LNCAP (cell line): ENCODE data around the gene ETV3.

ENCODE experiments used
- TF ChIP-seq, protein P1 (sequence below): fragments of 450-650 bp; IDR thresholded peaks from 2 replicates; pipeline ENCODE4 v1.5.1; 2017; ENCODE audit warnings: mild to moderate bottlenecking

The ETV3 gene

DNA sequence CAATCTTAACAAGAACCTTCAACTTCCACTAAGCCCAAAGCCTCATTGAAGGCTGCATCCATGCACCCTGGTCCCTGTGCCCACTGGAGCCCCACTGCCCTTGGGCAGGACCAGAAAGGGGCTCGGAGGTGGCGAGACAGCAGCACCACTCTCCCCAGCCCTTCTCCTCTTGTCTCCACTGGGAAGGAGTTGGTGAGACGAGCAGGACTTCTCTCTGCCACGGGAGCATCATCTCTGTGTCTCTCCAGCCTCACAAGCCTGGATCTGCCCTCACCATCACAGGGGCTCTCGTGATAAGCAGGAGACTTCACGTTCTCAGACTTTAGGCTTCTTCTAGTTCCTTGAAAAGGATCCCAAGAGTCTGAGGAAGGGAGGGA, 31.4 kb downstream of the ETV3 start:
- TF ChIP-seq, protein P1, sequence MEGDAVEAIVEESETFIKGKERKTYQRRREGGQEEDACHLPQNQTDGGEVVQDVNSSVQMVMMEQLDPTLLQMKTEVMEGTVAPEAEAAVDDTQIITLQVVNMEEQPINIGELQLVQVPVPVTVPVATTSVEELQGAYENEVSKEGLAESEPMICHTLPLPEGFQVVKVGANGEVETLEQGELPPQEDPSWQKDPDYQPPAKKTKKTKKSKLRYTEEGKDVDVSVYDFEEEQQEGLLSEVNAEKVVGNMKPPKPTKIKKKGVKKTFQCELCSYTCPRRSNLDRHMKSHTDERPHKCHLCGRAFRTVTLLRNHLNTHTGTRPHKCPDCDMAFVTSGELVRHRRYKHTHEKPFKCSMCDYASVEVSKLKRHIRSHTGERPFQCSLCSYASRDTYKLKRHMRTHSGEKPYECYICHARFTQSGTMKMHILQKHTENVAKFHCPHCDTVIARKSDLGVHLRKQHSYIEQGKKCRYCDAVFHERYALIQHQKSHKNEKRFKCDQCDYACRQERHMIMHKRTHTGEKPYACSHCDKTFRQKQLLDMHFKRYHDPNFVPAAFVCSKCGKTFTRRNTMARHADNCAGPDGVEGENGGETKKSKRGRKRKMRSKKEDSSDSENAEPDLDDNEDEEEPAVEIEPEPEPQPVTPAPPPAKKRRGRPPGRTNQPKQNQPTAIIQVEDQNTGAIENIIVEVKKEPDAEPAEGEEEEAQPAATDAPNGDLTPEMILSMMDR, result no peak

- TF ChIP-seq, protein P1, result no peak
Measured at GRCh38 chr1:157105988-157106812, 32.0 kb downstream of the ETV3 start.

DNA sequence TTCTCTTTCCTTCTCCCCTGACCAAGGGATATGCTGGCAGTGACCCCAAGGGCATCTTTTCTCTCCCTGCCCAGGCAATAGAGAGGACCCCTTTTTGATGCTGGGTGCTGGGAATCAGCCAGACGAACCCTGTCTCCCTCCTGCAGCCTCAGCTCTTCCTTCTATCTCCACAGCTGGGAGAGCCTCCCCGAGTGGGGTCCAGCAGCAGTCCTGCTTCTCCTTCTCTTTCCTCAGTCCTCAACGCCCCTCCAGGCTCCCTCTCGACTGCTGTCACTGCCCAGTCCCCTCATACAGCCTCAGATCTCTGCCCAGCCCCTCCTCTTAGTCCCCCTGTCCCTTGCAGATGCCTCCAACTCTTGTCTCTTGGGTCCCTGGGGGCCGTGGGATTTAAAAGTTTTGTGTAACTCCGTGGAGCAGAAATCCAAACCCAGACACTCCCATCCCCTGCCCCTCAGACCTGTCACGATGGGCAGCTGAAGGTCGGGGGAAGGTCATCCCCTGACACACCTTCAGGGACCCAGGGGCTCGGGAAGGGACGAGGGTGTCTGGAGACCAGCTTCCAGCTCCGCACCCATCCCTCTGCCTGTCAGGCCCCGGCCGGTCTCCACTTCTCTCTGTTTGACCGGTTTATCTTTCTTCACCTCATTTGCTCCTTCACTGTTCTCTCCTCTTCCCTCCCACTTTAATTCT, 32.8 kb downstream of the ETV3 start:
- TF ChIP-seq, protein P1, result no peak

- TF ChIP-seq, protein P1, result no peak
Measured at GRCh38 chr1:157104598-157105293, 33.4 kb downstream of the ETV3 start.

GRCh38 chr1:157103268-157103667, 34.9 kb downstream of the ETV3 start:
- TF ChIP-seq, protein P1, result no peak

GRCh38 chr1:157101149-157101548, 37.0 kb downstream of the ETV3 start:
- TF ChIP-seq, protein P1, result no peak

- TF ChIP-seq, protein P1, result no peak
Measured at GRCh38 chr1:157099633-157100009, 38.6 kb downstream of the ETV3 start, which contains the start of gene ETV3L. TSS of gene ETV3L (minus strand) at chr1:157099808. CDS start at chr1:157099523, 285 bp downstream.
